WTC11 (cell line): ENCODE data around the gene PPP1R18. TPM values are rescaled to one million over a fixed set of nuclear protein-coding genes. Genes with fewer than 3 reads are reported as not detected.

ENCODE experiments used
- ATAC-seq: fragments of 200-7000 bp; cut with Tn5 transposase; 2 replicates; pipeline ENCODE4 v1.10.0; 2021; ENCODE audit warnings: mild to moderate bottlenecking, moderate library complexity
- CTCF ChIA-PET: fragments of 300-600 bp; sonication (Branson Sonifier 250); formaldehyde crosslinking; loops from one replicate; lab custom pipeline; 2021; ENCODE audit warnings: antibody characterized with exemption; lab: Charles Lee
- POLR2A ChIA-PET: fragments of 350-600 bp; sonication (Branson Sonifier 250); formaldehyde crosslinking; loops from one replicate; lab custom pipeline; 2021; ENCODE audit warnings: antibody characterized with exemption; lab: Charles Lee
- DNase-seq: peaks from one replicate; pipeline ENCODE4 v3.0.0; 2021; ENCODE audit warnings: low spot score
- H3K27ac Mint-ChIP-seq: 2 replicates; pipeline ENCODE4 v1.8.0; 2021; ENCODE audit warnings: mixed read lengths
- H3K27me3 Mint-ChIP-seq: 2 replicates; pipeline ENCODE4 v1.8.0; 2021; ENCODE audit warnings: low read depth, mild to moderate bottlenecking, moderate library complexity, mixed read lengths
- H3K36me3 Mint-ChIP-seq: 2 replicates; pipeline ENCODE4 v1.8.0; 2021; ENCODE audit warnings: mixed read lengths
- H3K4me1 Mint-ChIP-seq: 2 replicates; pipeline ENCODE4 v1.8.0; 2022; ENCODE audit warnings: mixed read lengths
- H3K4me3 Mint-ChIP-seq: 2 replicates; pipeline ENCODE4 v1.8.0; 2021; ENCODE audit warnings: mild to moderate bottlenecking, moderate library complexity, mixed read lengths
- H3K9me3 Mint-ChIP-seq: 2 replicates; pipeline ENCODE4 v1.8.0; 2021; ENCODE audit warnings: mixed read lengths
- ELF4 ChIP-seq: sonication (generic); formaldehyde crosslinking; IDR thresholded peaks from 2 replicates; pipeline ENCODE4 v1.8.1; 2022; ENCODE audit warnings: low read depth, mild to moderate bottlenecking, moderate library complexity, missing genetic modification reagents
- FOXJ3 ChIP-seq: sonication (generic); formaldehyde crosslinking; IDR thresholded peaks from 2 replicates; pipeline ENCODE4 v1.9.0; 2021; ENCODE audit warnings: missing genetic modification reagents, mild to moderate bottlenecking, borderline replicate concordance
- FOXP4 ChIP-seq: sonication (generic); formaldehyde crosslinking; IDR thresholded peaks from 2 replicates; pipeline ENCODE4 v1.8.0; 2022; ENCODE audit warnings: mild to moderate bottlenecking, missing genetic modification reagents
- GTF2I ChIP-seq: fragments of 250-450 bp; sonication (Bioruptor Pico); conservative IDR thresholded peaks from 2 replicates; pipeline ENCODE4 v1.4.0; 2021; ENCODE audit warnings: mild to moderate bottlenecking
- IRF1 ChIP-seq: sonication (generic); formaldehyde crosslinking; IDR thresholded peaks from 2 replicates; pipeline ENCODE4 v1.8.0; 2023; ENCODE audit warnings: missing genetic modification reagents
- IRF2 ChIP-seq: sonication (generic); formaldehyde crosslinking; IDR thresholded peaks from 2 replicates; pipeline ENCODE4 v1.8.0; 2022; ENCODE audit warnings: low read depth, missing genetic modification reagents, borderline replicate concordance
- JUN ChIP-seq: sonication (generic); formaldehyde crosslinking; IDR thresholded peaks from 2 replicates; pipeline ENCODE4 v1.8.0; 2023; ENCODE audit warnings: mild to moderate bottlenecking, missing genetic modification reagents
- MAX ChIP-seq: sonication (generic); formaldehyde crosslinking; IDR thresholded peaks from 2 replicates; pipeline ENCODE4 v1.8.0; 2022; ENCODE audit warnings: mild to moderate bottlenecking, missing genetic modification reagents
- MLX ChIP-seq: sonication (generic); formaldehyde crosslinking; IDR thresholded peaks from 2 replicates; pipeline ENCODE4 v1.8.1; 2023; ENCODE audit warnings: mild to moderate bottlenecking, missing genetic modification reagents, moderate library complexity
- MYBL2 ChIP-seq: sonication (generic); formaldehyde crosslinking; IDR thresholded peaks from 2 replicates; pipeline ENCODE4 v1.8.1; 2023; ENCODE audit warnings: mild to moderate bottlenecking, moderate library complexity, missing genetic modification reagents
- NFATC4 ChIP-seq: fragments of 250-450 bp; sonication (Bioruptor Pico); IDR thresholded peaks from 2 replicates; pipeline ENCODE4 v1.9.0; 2021; ENCODE audit warnings: mild to moderate bottlenecking
- NFE2L1 ChIP-seq: sonication (generic); formaldehyde crosslinking; IDR thresholded peaks from 2 replicates; pipeline ENCODE4 v1.8.1; 2023; ENCODE audit warnings: missing genetic modification reagents
- NR1H2 ChIP-seq: sonication (generic); formaldehyde crosslinking; IDR thresholded peaks from 2 replicates; pipeline ENCODE4 v1.9.0; 2021; ENCODE audit warnings: mild to moderate bottlenecking, moderate library complexity, missing genetic modification reagents
- NR2C2 ChIP-seq: sonication (generic); formaldehyde crosslinking; IDR thresholded peaks from 2 replicates; pipeline ENCODE4 v1.8.0; 2022; ENCODE audit warnings: mild to moderate bottlenecking, missing genetic modification reagents
- PRRX2 ChIP-seq: fragments of 250-450 bp; sonication (Bioruptor Pico); IDR thresholded peaks from 2 replicates; pipeline ENCODE4 v1.8.0; 2021; ENCODE audit warnings: mild to moderate bottlenecking
- STAT6 ChIP-seq: sonication (generic); formaldehyde crosslinking; conservative IDR thresholded peaks from 2 replicates; pipeline ENCODE4 v1.8.1; 2023; ENCODE audit warnings: mild to moderate bottlenecking, low read depth, missing genetic modification reagents, moderate library complexity
- TP53 ChIP-seq: sonication (generic); formaldehyde crosslinking; IDR thresholded peaks from 2 replicates; pipeline ENCODE4 v1.8.1; 2023; ENCODE audit warnings: mild to moderate bottlenecking, missing genetic modification reagents
- ZBTB21 ChIP-seq: sonication (generic); formaldehyde crosslinking; IDR thresholded peaks from 2 replicates; pipeline ENCODE4 v1.8.1; 2023; ENCODE audit warnings: mild to moderate bottlenecking, missing genetic modification reagents, borderline replicate concordance
- ZBTB43 ChIP-seq: sonication (generic); formaldehyde crosslinking; IDR thresholded peaks from 2 replicates; pipeline ENCODE4 v1.8.1; 2023; ENCODE audit warnings: mild to moderate bottlenecking, missing genetic modification reagents
- ZNF281 ChIP-seq: sonication (generic); formaldehyde crosslinking; IDR thresholded peaks from 2 replicates; pipeline ENCODE4 v1.8.0; 2023; ENCODE audit warnings: mild to moderate bottlenecking, missing genetic modification reagents
- total RNA-seq: library from RNA; stranded (reverse); gene quantifications from 3 replicates; pipeline ENCODE4 v1.2.3, GENCODE V29; 2021

PPP1R18 gene
- total RNA-seq, 1 experiment from 2014 or later = 36.5 TPM

- no peaks in the 10 kb centered on the region for H3K27me3 Mint-ChIP-seq
- H3K4me1 Mint-ChIP-seq = peaks cover 58% of the 10 kb centered on the region
- H3K9me3 Mint-ChIP-seq = no peaks in the 10 kb centered on the region
- peak overlapping the region; percentile 49; the same call in 1 of the 2 replicates for H3K27ac Mint-ChIP-seq
- DNase-seq (no peak), ATAC-seq (no peak)
- ChIA-PET CTCF (interaction anchor here (1.2 to 9.7 kb wide), 4 partner anchors 9 to 228 kb away, joined by 3 to 131 read pairs (median 10); partner anchors contain the start of gene DHX16), POLR2A (interaction anchor here (1.6 kb wide), 1 partner anchor 36 kb away, joined by 4 read pairs; the partner anchor contains the start of gene MDC1)
- H3K36me3 Mint-ChIP-seq = peaks cover 10% of the 10 kb centered on the region
- TF ChIP-seq PRRX2 (CRISPR knock-in tag) (no peak), NFE2L1 (CRISPR knock-in tag) (no peak), GTF2I (CRISPR knock-in tag) (no peak), NR1H2 (no peak), FOXP4 (CRISPR knock-in tag) (no peak), ZBTB43 (CRISPR knock-in tag) (no peak), TP53 (no peak), IRF2 (CRISPR knock-in tag) (no peak), FOXJ3 (CRISPR knock-in tag) (no peak), JUN (no peak), MLX (CRISPR knock-in tag) (no peak), NR2C2 (no peak)
- H3K4me3 Mint-ChIP-seq = no peak overlapping the region
Measured at GRCh38 chr6:30681766-30682142, 4.7 kb downstream of the PPP1R18 start.

- Mint-ChIP-seq H3K27ac (peak overlapping the region; percentile 37), H3K36me3 (peaks cover 19% of the 10 kb centered on the region), H3K4me1 (peaks cover 43% of the 10 kb centered on the region), H3K27me3 (no peaks in the 10 kb centered on the region), H3K9me3 (no peaks in the 10 kb centered on the region), H3K4me3 (peak overlapping the region; percentile 61; the same call in 1 of the 2 replicates)
- DNase-seq = no peak
- ATAC-seq = no peak
- ChIA-PET POLR2A (interaction anchor here (0.6 to 2.3 kb wide), 5 partner anchors 11 to 611 kb away, joined by 3 to 10 read pairs (median 6); partner anchors contain the start of genes MDC1 and NRM), CTCF (interaction anchor here (0.7 to 9.7 kb wide), 24 partner anchors 8 to 407 kb away, joined by 3 to 131 read pairs (median 5); partner anchors contain the start of genes C6orf136, GTF2H4, MDC1 and NRM)
- TF ChIP-seq ELF4 (CRISPR knock-in tag) = no peak
- no peak for TF ChIP-seq IRF1 (CRISPR knock-in tag)
- no peak for TF ChIP-seq ZBTB43 (CRISPR knock-in tag)
- TF ChIP-seq ZNF281 (CRISPR knock-in tag) = no peak
- TF ChIP-seq MAX = no peak
- no peak for TF ChIP-seq STAT6 (CRISPR knock-in tag)
- no peak for TF ChIP-seq MLX (CRISPR knock-in tag)
- TF ChIP-seq ZBTB21 (CRISPR knock-in tag) = no peak
- TF ChIP-seq MYBL2 = no peak
- no peak for TF ChIP-seq NFATC4 (CRISPR knock-in tag)
- TF ChIP-seq, all 79 proteins: peak for 0
Measured at GRCh38 chr6:30679765-30680535, 6.5 kb downstream of the PPP1R18 start.
